Hippocampal formation (tissue), 2 donors: ENCODE results near the gene SSBP2.

Experiments used
- DNase-seq, 2 donors: peaks; one replicate each; lab custom pipeline; 2025; lab: John Stamatoyannopoulos, UW

The SSBP2 gene

GRCh38 chr5:81590498-81591384 is 160.2 kb downstream of the SSBP2 start:
- no peak for DNase-seq

DNA sequence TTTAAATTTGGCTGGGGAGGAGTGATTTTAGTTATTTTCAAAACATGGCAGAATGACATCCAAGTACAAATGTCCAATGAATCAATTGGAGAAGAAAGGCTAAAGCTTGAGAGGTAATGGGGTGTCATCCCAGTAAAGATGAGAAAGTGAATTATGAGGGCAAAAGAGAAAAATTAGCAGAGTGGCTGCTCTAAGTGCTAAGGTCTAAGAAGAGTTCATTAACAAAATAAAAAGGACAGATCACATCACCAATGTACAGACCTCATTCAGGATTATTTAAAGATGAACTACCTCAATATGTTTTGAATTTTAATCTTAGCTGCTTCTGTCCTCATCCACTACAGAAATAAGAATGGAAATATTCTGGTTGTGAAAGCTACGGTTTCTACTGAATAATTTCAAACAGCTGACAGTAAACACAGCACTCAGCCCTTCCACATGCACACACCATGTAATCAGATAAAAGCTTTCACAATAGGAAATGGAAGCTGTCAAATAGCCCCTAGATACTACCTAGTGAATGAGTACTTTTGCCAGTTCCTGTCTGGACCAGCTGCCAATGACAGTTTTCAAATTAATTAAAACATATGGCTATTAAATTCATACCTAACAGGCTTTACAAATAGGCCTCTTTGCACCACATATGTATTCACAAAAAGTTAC is 171.5 kb downstream of the SSBP2 start:
- DNase-seq = no peak

DNA sequence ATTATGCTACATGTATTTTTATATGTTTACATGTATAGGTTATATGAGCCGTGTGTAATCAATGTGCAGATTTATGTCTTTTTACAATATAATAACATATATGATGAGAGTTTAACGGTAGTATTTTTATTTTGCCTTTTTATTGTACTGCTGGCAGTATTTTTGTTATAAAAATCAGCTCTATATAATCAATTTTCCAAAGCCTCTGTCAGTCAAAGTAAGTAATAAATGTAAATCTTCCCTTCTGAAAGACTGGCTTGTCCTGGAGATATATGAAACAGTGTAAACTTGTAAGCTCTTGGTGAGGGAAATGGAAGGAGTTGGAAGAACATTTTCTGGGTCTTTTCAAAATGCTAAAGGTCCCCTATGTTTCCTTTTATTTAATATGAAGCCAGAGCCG is 173.8 kb downstream of the SSBP2 start:
- DNase-seq = no peak

DNA sequence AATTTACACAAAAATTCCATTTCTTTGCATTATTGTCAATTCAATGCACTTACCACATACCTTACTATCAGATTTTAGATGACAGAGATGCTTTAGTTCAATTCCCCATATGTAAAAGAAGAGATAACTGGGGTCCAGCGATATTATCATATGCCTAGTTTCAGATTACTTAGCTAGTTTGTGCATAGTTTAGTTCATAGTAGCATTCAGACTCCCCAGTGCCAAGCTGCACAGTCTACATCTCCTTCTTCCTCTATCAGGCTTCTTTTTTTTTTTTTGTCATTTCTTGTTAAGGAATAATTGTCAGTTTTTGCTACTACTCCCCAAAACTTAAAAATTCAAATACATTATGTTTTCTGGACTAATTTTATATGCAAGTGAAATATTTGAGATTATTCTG is 175.0 kb downstream of the SSBP2 start:
- DNase-seq = no peak

- DNase-seq = no peak
Observed at GRCh38 chr5:81572201-81572600, 178.7 kb downstream of the SSBP2 start.

- no peak for DNase-seq
Observed at GRCh38 chr5:81558188-81558587, 192.7 kb downstream of the SSBP2 start.

GRCh38 chr5:81556809-81557208 is 194.1 kb downstream of the SSBP2 start:
- DNase-seq = no peak

DNA sequence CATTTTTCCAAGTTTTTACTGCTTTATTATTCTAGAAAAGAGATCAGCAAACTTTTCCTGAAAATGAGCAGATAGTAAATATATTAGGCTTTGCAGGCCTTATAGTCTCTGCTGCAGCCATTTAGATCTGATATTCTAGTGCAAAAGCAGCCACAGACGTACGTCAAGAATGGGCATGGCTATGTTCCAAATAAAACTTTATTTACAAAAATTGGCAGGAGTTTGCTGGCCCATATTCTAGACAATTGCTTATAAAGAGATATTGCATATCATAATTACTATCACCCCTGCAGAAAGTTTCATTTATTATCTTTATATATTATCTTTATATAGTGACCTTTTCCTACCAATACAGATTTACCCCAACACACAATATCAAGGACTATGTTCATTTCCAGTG is 195.0 kb downstream of the SSBP2 start:
- no peak for DNase-seq

- DNase-seq = no peak
Observed at GRCh38 chr5:81554647-81555046, 196.2 kb downstream of the SSBP2 start.

GRCh38 chr5:81553567-81554212 is 197.2 kb downstream of the SSBP2 start:
- no peak for DNase-seq

- no peak for DNase-seq
Observed at GRCh38 chr5:81552852-81553566, 197.9 kb downstream of the SSBP2 start.

DNA sequence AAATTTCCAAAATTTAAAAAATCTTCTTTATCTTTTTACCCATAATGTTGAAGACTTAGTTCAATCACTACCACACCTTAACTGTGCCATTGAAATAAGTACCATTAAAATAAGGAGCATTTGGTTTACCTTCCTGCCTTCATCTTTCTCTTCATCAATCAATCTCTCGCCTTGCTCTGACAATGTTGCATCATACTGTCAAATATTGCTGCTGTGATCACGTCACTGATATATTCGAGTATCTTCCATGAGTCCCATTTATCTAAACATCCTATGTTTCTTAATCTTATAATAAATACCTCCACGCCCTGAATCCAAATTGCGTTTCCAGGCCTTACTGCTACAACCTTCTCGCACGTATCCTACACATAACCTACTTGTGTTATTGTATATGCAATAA is 201.8 kb downstream of the SSBP2 start:
- DNase-seq = no peak

DNA sequence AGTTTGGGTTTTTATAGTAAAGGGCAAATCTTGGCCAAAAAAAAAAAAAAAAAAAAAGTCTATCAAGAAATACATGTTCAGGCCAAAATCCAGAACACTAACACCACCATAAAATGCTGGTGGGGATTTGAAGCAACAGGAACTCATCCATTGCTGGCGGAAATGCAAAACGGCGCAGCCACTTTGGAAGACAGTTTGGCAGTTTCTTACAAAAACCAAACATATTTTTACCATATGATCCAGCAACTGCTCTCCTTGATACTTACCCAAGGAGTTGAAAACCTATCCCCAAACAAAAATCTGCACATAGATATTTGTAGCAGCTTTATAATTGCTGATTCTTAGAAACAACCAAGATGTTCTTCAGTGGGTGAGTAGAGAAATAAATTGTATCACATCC is 203.9 kb downstream of the SSBP2 start:
- no peak for DNase-seq

- no peak for DNase-seq
Observed at GRCh38 chr5:81545911-81546310, 205.0 kb downstream of the SSBP2 start.

GRCh38 chr5:81544351-81545018 is 206.4 kb downstream of the SSBP2 start:
- DNase-seq = no peak

DNA sequence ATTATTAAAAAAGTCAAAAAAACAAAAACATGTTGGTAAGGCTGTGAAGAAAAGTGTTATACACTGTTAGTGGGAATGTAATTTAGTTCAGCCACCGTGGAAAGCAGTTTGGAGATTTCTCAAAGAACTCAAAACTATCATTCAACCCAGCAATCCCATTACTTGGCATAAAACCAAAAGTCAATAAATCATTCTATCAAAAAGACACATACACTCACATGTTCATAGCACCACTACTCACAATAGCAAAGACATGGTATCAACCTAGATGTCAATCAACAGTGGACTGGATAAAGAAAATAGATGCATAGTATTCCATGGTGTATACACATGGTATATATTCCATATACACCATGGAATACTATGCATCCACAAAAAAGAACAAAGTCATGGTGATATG is 208.7 kb downstream of the SSBP2 start:
- DNase-seq = no peak

GRCh38 chr5:81537905-81538547 is 212.9 kb downstream of the SSBP2 start:
- no peak for DNase-seq

DNA sequence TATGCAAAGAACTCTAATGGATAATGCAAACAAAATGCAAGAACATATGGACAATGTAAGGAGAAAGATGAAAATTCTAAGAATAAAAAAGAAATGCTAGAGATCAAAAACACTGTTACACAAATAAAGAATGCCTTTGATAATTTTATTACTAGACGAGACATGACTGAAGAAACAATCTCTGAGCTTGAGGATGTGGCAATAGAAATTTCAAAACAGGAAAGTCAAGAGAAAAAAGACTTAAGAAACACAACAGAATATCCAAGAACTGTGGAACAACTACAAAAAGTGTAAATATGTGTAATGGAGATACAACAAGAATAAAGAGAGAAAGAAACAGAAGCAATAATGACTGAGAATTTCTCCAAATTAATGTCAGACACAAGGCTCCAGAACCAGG is 216.5 kb downstream of the SSBP2 start:
- no peak for DNase-seq

DNA sequence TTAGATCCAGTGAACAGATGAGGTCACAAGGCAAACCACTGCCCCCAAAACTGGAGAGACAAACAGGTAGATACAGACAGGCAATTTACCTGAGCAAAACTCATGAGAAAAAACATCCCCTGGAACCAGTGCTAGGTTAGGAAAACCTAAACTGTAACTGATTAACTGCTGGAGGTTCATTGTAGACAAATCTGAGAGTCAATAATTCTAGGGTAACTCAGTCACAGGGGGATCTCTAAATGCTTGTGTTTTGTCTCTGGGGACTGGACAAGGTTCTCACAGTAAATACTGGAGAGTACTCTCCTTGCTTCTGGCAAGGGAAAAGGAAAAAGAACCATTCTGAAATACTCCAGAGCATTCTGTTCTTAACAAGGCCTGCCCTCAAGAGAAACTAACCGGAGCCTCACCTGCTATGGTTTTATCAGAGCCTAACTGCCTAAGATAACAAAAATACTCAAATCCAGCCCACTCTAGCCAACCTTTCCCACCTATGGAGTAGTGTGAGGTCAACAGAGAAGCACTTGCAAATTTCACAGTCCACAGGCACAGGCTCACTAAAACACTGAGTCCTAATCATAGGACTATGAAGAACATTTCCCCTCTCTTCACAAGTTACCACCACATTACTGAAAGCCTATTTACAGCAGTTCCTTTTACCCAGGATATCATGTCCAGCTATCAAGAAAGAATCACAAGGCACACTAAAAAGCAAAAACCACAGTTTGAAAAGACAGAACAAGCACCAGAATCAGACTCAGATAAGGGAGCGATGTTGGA is 217.1 kb downstream of the SSBP2 start:
- DNase-seq = no peak

- no peak for DNase-seq
Observed at GRCh38 chr5:81530919-81531318, 220.0 kb downstream of the SSBP2 start.
